ENCODE results near the gene EIF1AX.

DNA sequence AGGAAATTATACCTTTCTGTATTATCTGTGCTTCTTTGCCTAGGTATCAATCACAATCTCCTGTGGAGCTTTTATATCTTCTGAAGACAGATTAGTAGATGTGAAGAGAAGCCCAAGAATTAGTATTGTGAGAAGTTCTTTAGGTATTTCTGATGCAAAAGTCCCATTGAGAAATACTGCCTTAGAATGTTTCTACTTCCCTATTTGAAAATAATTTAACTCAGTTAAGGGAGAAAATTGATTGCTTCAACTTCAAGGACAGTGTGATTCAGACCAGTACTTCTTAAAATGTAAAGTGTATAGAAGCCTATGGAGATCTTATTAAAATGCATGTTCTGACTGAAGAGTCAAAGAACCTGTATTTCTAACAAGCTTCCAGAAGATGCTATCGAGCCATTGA, 9.0 kb downstream of the EIF1AX start:
- TF ChIP-seq, protein P1, sequence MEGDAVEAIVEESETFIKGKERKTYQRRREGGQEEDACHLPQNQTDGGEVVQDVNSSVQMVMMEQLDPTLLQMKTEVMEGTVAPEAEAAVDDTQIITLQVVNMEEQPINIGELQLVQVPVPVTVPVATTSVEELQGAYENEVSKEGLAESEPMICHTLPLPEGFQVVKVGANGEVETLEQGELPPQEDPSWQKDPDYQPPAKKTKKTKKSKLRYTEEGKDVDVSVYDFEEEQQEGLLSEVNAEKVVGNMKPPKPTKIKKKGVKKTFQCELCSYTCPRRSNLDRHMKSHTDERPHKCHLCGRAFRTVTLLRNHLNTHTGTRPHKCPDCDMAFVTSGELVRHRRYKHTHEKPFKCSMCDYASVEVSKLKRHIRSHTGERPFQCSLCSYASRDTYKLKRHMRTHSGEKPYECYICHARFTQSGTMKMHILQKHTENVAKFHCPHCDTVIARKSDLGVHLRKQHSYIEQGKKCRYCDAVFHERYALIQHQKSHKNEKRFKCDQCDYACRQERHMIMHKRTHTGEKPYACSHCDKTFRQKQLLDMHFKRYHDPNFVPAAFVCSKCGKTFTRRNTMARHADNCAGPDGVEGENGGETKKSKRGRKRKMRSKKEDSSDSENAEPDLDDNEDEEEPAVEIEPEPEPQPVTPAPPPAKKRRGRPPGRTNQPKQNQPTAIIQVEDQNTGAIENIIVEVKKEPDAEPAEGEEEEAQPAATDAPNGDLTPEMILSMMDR (IDR thresholded peaks at IDR 0.05), result no peak
- TF ChIP-seq POLR2A (IDR thresholded peaks at IDR 0.05; ENCODE audit: low read depth) (no peak), POLR2AphosphoS5 (IDR thresholded peaks at IDR 0.05) (no peak), EP300 (IDR thresholded peaks at IDR 0.05) (no peak)

All from esophagus muscularis mucosa (tissue), 4 donors.